Right lobe of liver (tissue), 6 donors: ENCODE data around the gene VSX2. TPM values are rescaled to one million over a fixed set of nuclear protein-coding genes. Genes with fewer than 3 reads are reported as not detected.

Source experiments
- ATAC-seq, 4 donors: fragments of 200-7000 bp; cut with Tn5 transposase; one replicate each; pipeline ENCODE4 v1.9.1; 2020; ENCODE audit warnings: mild to moderate bottlenecking in 4 of 4, moderate library complexity in 4 of 4
- DNase-seq, 3 donors: peaks; one replicate each; pipeline ENCODE4 v3.0.0-alpha.2; 2020
- H3K27ac ChIP-seq, 3 donors: fragments of 200-600 bp; one replicate each; pipeline ENCODE4 v1.8.0; 2022
- H3K27me3 ChIP-seq, 2 donors: fragments of 200-600 bp; one replicate each; pipeline ENCODE4 v1.8.0; 2022
- H3K36me3 ChIP-seq, 4 donors: fragments of 200-600 bp; sonication (generic) in 1 of 4; one replicate each; pipeline versions ENCODE4 v1.5.1 to v1.8.0; 2017 to 2022; ENCODE audit warnings: control low read depth in 1 of 4
- H3K4me1 ChIP-seq, 4 donors: fragments of 200-600 bp; sonication (generic) in 1 of 4; one replicate each; pipeline versions ENCODE4 v1.5.1 to v1.8.0; 2017 to 2022; ENCODE audit warnings: control low read depth in 1 of 4
- H3K4me3 ChIP-seq, 3 donors: fragments of 200-600 bp; one replicate each; pipeline ENCODE4 v1.8.0; 2022
- H3K9me3 ChIP-seq, 4 donors: fragments of 200-600 bp; sonication (generic) in 1 of 4; one replicate each; pipeline versions ENCODE4 v1.5.1 to v1.8.0; 2017 to 2022; ENCODE audit warnings: control low read depth in 1 of 4
- CTCF ChIP-seq, 4 donors: fragments of 200-600 bp in 3 of 4; fragments of 450-650 bp in 1 of 4; IDR thresholded peaks; one replicate each; pipeline versions ENCODE4 v1.5.1 to v1.8.0; 2016 to 2022; ENCODE audit warnings: antibody characterized with exemption in 4 of 4, mild to moderate bottlenecking in 2 of 4
- POLR2A ChIP-seq: fragments of 450-650 bp; IDR thresholded peaks from one replicate; pipeline ENCODE4 v1.6.1; 2017; ENCODE audit warnings: antibody characterized with exemption, mild to moderate bottlenecking
- WGBS: methylation state at CpG from one replicate; pipeline ENCODE4 v1.1.6; 2018; ENCODE audit warnings: low coverage, low lambda C conversion rate; ENCODE audit not compliant: insufficient coverage; ENCODE audit errors: missing lambda C conversion rate; 5-methylcytosine and 5-hydroxymethylcytosine counted together
- intact Hi-C, 2 donors: fragments of 100-400 bp; cut with DNase I; formaldehyde crosslinking; loops; one replicate each; pipeline versions ENCODE4 v1.11.2 to v1.14.1; 2022
- total RNA-seq, 6 experiments: library from RNA; depleted of rRNA in 2 of 6; stranded (reverse); fragments of >200 nt in 2 of 6; fragmentation: NEBNext Ultra II Directional in 3 of 6; extraction: Animal tissue kit (Norgen Biotek cat#: 25700) in 3 of 6; gene quantifications; one replicate each; pipeline versions ENCODE4 v1.1.0 to v1.2.4, GENCODE V29; 2016 to 2023
- donor health status: DM: no; HTN: yes; CAD: no.
- donor health status: DM: no; HTN: no; CAD: no.
- donor health status: DM: no; HTN: no; CAD: no.
- donor health status: DM: no; HTN: yes; CAD: no.
- donor health status: DM: no; HTN: yes; CAD: no.

VSX2 gene
- total RNA-seq, 6 experiments from 2014 or later = not detected

- H3K36me3 ChIP-seq = no peaks in the 10 kb centered on the region
- no peaks in the 10 kb centered on the region for H3K27me3 ChIP-seq
- H3K9me3 ChIP-seq = no peaks in the 10 kb centered on the region
- H3K27ac ChIP-seq = no peak overlapping the region
- ATAC-seq (no peak), DNase-seq (no peak)
- WGBS = 80% methylated on average over 3 of the region's 3 CpGs
- H3K4me3 ChIP-seq = no peak overlapping the region
- TF ChIP-seq POLR2A (no peak), CTCF (IDR thresholded peaks at IDR 0.05) (no peak)
- intact Hi-C loops = no loop called here
- peaks cover 0 to 3% (median 0%) of the 10 kb centered on the region in 4 donors for H3K4me1 ChIP-seq
Observed at GRCh38 chr14:74207943-74208342, 31.3 kb upstream of the VSX2 start.

GRCh38 chr14:74208642-74209041 lies 30.6 kb upstream of the VSX2 start:
- no peak for DNase-seq
- WGBS = 56% methylated on average over 5 of the region's 8 CpGs
- Histone ChIP-seq H3K4me1 (peaks cover 0 to 3% (median 0%) of the 10 kb centered on the region in 4 donors), H3K4me3 (no peak overlapping the region), H3K27ac (no peak overlapping the region), H3K9me3 (no peaks in the 10 kb centered on the region), H3K36me3 (no peaks in the 10 kb centered on the region), H3K27me3 (no peaks in the 10 kb centered on the region)
- no peak for TF ChIP-seq POLR2A
- TF ChIP-seq CTCF (IDR thresholded peaks at IDR 0.05) = no peak
- intact Hi-C loops = no loop called here
- ATAC-seq = no peak

DNA sequence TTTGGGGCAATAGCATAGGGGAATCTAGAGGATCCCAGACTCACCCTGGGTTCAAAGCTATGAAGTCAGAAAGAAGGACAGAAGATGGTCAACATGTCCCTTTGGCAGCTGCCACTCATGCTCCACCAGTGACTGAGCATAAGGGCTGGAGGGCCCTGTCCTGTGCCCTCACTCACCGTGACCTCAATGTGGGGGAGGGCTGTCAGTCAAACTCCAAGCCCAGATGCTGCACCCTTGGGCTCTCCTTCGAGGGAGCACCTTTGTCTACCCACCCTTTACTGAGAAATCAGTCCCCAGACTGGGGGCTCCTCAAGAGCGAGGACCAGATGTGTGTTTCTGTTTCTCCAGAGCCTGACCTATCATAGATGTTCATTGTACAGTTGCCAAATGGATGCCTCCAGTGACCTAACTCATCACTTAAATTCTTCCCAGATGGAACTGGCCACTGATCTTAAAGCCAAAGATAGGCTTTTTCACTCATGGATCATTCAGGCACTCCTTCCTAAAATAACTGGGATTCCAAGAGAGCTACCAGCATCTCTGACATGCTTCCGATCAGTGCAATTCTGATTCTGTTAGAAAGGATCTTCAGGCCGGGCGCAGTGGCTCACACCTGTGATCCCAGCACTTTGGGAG lies 27.2 kb upstream of the VSX2 start:
- H3K27ac ChIP-seq = no peak overlapping the region
- no peak overlapping the region for H3K4me3 ChIP-seq
- no peaks in the 10 kb centered on the region for H3K9me3 ChIP-seq
- H3K36me3 ChIP-seq = no peaks in the 10 kb centered on the region
- no peak for TF ChIP-seq CTCF (IDR thresholded peaks at IDR 0.05)
- no peak for TF ChIP-seq POLR2A
- ATAC-seq (no peak), DNase-seq (no peak)
- H3K27me3 ChIP-seq = no peaks in the 10 kb centered on the region
- intact Hi-C loops = no loop called here
- 93% methylated on average over 4 of the region's 6 CpGs for WGBS
- H3K4me1 ChIP-seq = no peaks in the 10 kb centered on the region

DNA sequence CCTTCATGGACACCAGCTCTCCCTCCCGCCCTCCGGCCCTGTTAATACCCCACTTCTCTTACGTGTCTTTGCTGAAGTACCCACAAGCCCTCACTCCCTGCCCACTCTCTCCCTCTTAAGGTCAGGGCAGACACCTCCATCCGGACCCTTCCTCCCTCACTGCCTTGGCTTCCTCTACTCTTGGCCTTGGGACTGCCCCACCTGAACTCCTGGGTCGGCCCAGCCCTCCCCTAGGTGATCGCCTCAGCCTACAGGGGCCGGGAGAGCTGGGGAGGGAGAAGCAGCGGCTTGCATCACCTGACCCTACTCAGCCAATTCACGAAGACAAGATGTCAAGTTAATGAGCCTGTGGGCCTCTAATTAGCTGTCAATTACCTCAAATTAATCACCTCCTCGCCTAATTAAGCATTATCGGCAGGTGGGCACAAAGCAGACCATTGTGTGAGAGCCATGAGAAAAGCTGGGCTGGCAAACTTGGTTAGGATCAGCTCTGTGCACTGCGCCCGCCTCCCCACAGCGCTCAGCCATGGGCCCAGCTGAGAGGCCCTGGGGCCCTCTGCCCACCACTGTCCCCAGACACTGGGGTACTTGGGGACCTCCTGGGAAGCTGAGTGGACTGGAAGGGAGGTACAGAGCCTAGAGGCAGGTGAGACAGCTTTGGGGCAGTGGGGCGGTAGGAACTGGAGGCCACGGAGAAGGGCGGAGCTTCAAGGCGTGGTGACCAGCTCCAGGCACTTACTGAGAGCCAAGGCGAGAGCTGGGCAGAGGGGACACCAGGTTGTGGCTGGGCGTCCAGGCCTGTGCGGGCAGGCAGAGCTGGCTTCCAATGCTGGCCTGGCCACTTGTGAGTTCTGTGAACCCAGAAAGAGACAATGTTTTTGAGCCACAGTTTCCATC lies 25.1 kb upstream of the VSX2 start:
- Histone ChIP-seq H3K36me3 (no peaks in the 10 kb centered on the region), H3K27ac (no peak overlapping the region), H3K4me1 (no peaks in the 10 kb centered on the region), H3K27me3 (no peaks in the 10 kb centered on the region), H3K4me3 (no peak overlapping the region), H3K9me3 (no peaks in the 10 kb centered on the region)
- TF ChIP-seq POLR2A (no peak), CTCF (IDR thresholded peaks at IDR 0.05) (no peak)
- DNase-seq (no peak), ATAC-seq (no peak)
- 74% methylated on average over 9 of the region's 21 CpGs for WGBS
- intact Hi-C loops = no loop called here
